Measurements from ENCODE around the gene KRTAP4-11. TPM values are rescaled to one million over a fixed set of nuclear protein-coding genes. Genes with fewer than 3 reads are reported as not detected.

KRTAP4-11 gene
- total RNA-seq, 2 donors from 2014 or later, result not detected

DNA sequence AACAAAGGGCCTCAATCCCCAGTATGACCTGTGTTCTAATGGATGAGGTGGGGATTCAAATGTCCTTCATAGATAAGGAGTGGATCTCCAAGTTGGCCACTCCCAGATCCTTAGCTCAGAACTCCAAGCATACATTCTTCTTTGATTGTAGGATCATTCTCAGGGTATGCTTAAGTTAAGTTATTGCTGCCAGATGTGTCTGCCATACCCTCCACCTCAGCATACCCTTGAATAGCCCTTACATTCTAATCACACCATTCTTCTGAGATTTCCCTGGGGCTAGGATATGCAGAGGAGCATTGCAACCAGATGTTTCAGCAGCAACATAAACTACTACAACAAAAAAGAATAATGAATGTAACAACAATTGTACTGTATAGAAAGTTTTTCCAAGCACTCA, 50.9 kb downstream of the KRTAP4-11 start:
- H3K9me3 ChIP-seq, result no peaks in the 10 kb centered on the region
- H3K27ac ChIP-seq, result no peak overlapping the region
- DNase-seq (ENCODE audit: low spot score), result no peak
- ATAC-seq (ENCODE audit: insufficient number of reproducible peaks, low FRiP score, low read depth), result no peak
- H3K4me3 ChIP-seq, result no peak overlapping the region
- H3K36me3 ChIP-seq, result no peaks in the 10 kb centered on the region
- peaks cover 9% of the 10 kb centered on the region in 2 donors for H3K4me1 ChIP-seq (ENCODE audit: control insufficient read depth in 1 of 2, low read depth in 2 of 2)
- H3K27me3 ChIP-seq (replicated peaks; ENCODE audit: insufficient read depth), result no peaks in the 10 kb centered on the region
- no peak for TF ChIP-seq CTCF (IDR thresholded peaks at IDR 0.05)

Other genes starting within 250 kb of the KRTAP4-11 start
- gene KRT20, start 233.1 kb downstream of the KRTAP4-11 start, total RNA-seq, result 1 to 10 TPM in 1 of 2 donors, not detected in 1; 1.8 TPM
- gene KRT23, start 180.7 kb downstream of the KRTAP4-11 start, total RNA-seq, result under 1 TPM in 1 of 2 donors, not detected in 1; 0.54 TPM
- not detected for gene KRT39, start 151.4 kb downstream of the KRTAP4-11 start, total RNA-seq
- gene KRT40, start 134.0 kb downstream of the KRTAP4-11 start, total RNA-seq, result not detected
- not detected for gene KRTAP3-3, start 124.2 kb downstream of the KRTAP4-11 start, total RNA-seq
- gene KRTAP3-2, start 118.5 kb downstream of the KRTAP4-11 start, total RNA-seq, result not detected
- not detected for gene KRTAP3-1, start 109.2 kb downstream of the KRTAP4-11 start, total RNA-seq
- not detected for gene KRTAP1-5, start 91.2 kb downstream of the KRTAP4-11 start, total RNA-seq
- not detected for gene KRTAP1-4, start 88.2 kb downstream of the KRTAP4-11 start, total RNA-seq
- gene KRTAP1-3, start 83.5 kb downstream of the KRTAP4-11 start, total RNA-seq, result not detected
- gene KRTAP1-1, start 76.9 kb downstream of the KRTAP4-11 start, total RNA-seq, result not detected
- gene KRTAP2-1, start 71.1 kb downstream of the KRTAP4-11 start, total RNA-seq, result not detected
- not detected for gene KRTAP2-2, start 63.1 kb downstream of the KRTAP4-11 start, total RNA-seq
- not detected for gene KRTAP2-3, start 58.3 kb downstream of the KRTAP4-11 start, total RNA-seq
- not detected for gene KRTAP2-4, start 52.5 kb downstream of the KRTAP4-11 start, total RNA-seq
- gene KRTAP4-7, start 34.2 kb downstream of the KRTAP4-11 start, total RNA-seq, result not detected
- not detected for gene KRTAP4-8, start 20.2 kb downstream of the KRTAP4-11 start, total RNA-seq
- not detected for gene KRTAP4-16, start 16.2 kb downstream of the KRTAP4-11 start, total RNA-seq
- not detected for gene KRTAP4-9, start 13.0 kb downstream of the KRTAP4-11 start, total RNA-seq
- gene KRTAP4-12, start 5.8 kb upstream of the KRTAP4-11 start, total RNA-seq, result not detected
- not detected for gene KRTAP4-6, start 22.2 kb upstream of the KRTAP4-11 start, total RNA-seq
- not detected for gene KRTAP4-5, start 31.5 kb upstream of the KRTAP4-11 start, total RNA-seq
- gene KRTAP4-4, start 42.4 kb upstream of the KRTAP4-11 start, total RNA-seq, result not detected
- gene KRTAP4-3, start 49.8 kb upstream of the KRTAP4-11 start, total RNA-seq, result not detected
- not detected for gene KRTAP4-2, start 59.8 kb upstream of the KRTAP4-11 start, total RNA-seq
- gene KRTAP4-1, start 66.5 kb upstream of the KRTAP4-11 start, total RNA-seq, result not detected
- gene KRTAP9-1, start 71.5 kb upstream of the KRTAP4-11 start, total RNA-seq, result not detected
- gene KRTAP9-2, start 108.3 kb upstream of the KRTAP4-11 start, total RNA-seq, result not detected
- gene KRTAP9-3, start 114.1 kb upstream of the KRTAP4-11 start, total RNA-seq, result not detected
- gene KRTAP9-8, start 119.6 kb upstream of the KRTAP4-11 start, total RNA-seq, result not detected
- gene KRTAP9-4, start 131.3 kb upstream of the KRTAP4-11 start, total RNA-seq, result not detected
- not detected for gene KRTAP9-9, start 137.0 kb upstream of the KRTAP4-11 start, total RNA-seq
- gene KRTAP9-6, start 147.0 kb upstream of the KRTAP4-11 start, total RNA-seq, result not detected
- not detected for gene KRTAP9-7, start 157.3 kb upstream of the KRTAP4-11 start, total RNA-seq
- not detected for gene KRTAP29-1, start 184.5 kb upstream of the KRTAP4-11 start, total RNA-seq
- gene KRTAP16-1, start 190.9 kb upstream of the KRTAP4-11 start, total RNA-seq, result not detected
- gene KRTAP17-1, start 197.3 kb upstream of the KRTAP4-11 start, total RNA-seq, result not detected
- not detected for gene KRT33A, start 232.5 kb upstream of the KRTAP4-11 start, total RNA-seq

Measured in thoracic aorta (tissue), 2 donors.